Fibroblast of lung (primary cell): ENCODE measurements around the gene CENPF. TPM values are rescaled to one million over a fixed set of nuclear protein-coding genes. Genes with fewer than 3 reads are reported as not detected.

Experiments
- DNase-seq, 2 donors: peaks; one replicate each; pipeline versions ENCODE4 v3.0.0 to v3.0.0-alpha.2; 2010; ENCODE audit warnings: low read depth in 2 of 2
- H2AFZ ChIP-seq: 2 replicates; pipeline ENCODE4 v1.5.1; 2012; ENCODE audit warnings: low read length, control low read depth, inconsistent platforms
- H3K27ac ChIP-seq: 2 replicates; pipeline ENCODE4 v1.5.1; 2011; ENCODE audit warnings: low read length, control low read depth; ENCODE audit not compliant: insufficient read depth
- H3K27me3 ChIP-seq: 2 replicates; pipeline ENCODE4 v1.5.1; 2011; ENCODE audit warnings: mild to moderate bottlenecking, low read length; ENCODE audit not compliant: control insufficient read depth, insufficient read depth
- H3K36me3 ChIP-seq: 2 replicates; pipeline ENCODE4 v1.5.1; 2011; ENCODE audit warnings: low read length; ENCODE audit not compliant: control insufficient read depth, insufficient read depth
- H3K4me1 ChIP-seq: 2 replicates; pipeline ENCODE4 v1.5.1; 2011; ENCODE audit warnings: low read length; ENCODE audit not compliant: control insufficient read depth, insufficient read depth; ENCODE audit errors: extremely low read depth
- H3K4me2 ChIP-seq: 2 replicates; pipeline ENCODE4 v1.5.1; 2011; ENCODE audit warnings: low read length, control low read depth; ENCODE audit not compliant: insufficient read depth; ENCODE audit errors: extremely low read depth
- H3K4me3 ChIP-seq, 4 experiments: fragments of 200-600 bp in 1 of 4; sonication (generic) in 1 of 4; replicated peaks in 1 of 4; 2 replicates each; pipeline ENCODE4 v1.5.1; 2011 to 2016; ENCODE audit warnings: low read length in 4 of 4, low read depth in 3 of 4, mild to moderate bottlenecking in 3 of 4, control low read depth in 2 of 4, inconsistent platforms in 1 of 4, mixed read lengths in 1 of 4; ENCODE audit not compliant: insufficient read depth in 1 of 4; ENCODE audit errors: control extremely low read depth in 1 of 4
- H3K79me2 ChIP-seq: 2 replicates; pipeline ENCODE4 v1.5.1; 2012; ENCODE audit warnings: mild to moderate bottlenecking, low read length, inconsistent platforms; ENCODE audit not compliant: control insufficient read depth, insufficient read depth
- H3K9ac ChIP-seq: 2 replicates; pipeline ENCODE4 v1.5.1; 2011; ENCODE audit warnings: mild to moderate bottlenecking, low read length, control low read depth; ENCODE audit not compliant: insufficient read depth
- H3K9me3 ChIP-seq: 2 replicates; pipeline ENCODE4 v1.5.1; 2012; ENCODE audit warnings: low read depth, low read length; ENCODE audit not compliant: control insufficient read depth, insufficient read depth
- H4K20me1 ChIP-seq: 2 replicates; pipeline ENCODE4 v1.5.1; 2011; ENCODE audit warnings: low read length; ENCODE audit not compliant: control insufficient read depth, insufficient read depth; ENCODE audit errors: extremely low read depth
- EZH2 ChIP-seq: IDR thresholded peaks from 2 replicates; pipeline ENCODE4 v1.5.1; 2012; ENCODE audit warnings: low read length, control low read depth, mild to moderate bottlenecking; ENCODE audit errors: missing control alignments
- polyA plus RNA-seq, 2 donors: library from polyadenylated mRNA; depleted of rRNA in 1 of 2; stranded (reverse) in 1 of 2; unstranded in 1 of 2; fragments of >200 nt; gene quantifications; 2 replicates each; pipeline ENCODE4 v1.2.1, GENCODE V29; 2011 to 2012; ENCODE audit warnings: missing spikeins in 1 of 2
- total RNA-seq: library from RNA; depleted of rRNA; stranded (reverse); fragments of >200 nt; gene quantifications from 2 replicates; pipeline ENCODE4 v1.2.1, GENCODE V29; 2014
- TF ChIP-seq, protein P1 (sequence below), 2 donors: IDR thresholded peaks in 1 of 2; conservative IDR thresholded peaks in 1 of 2; 1 replicate in 1 of 2; 2 replicates in 1 of 2; pipeline ENCODE4 v1.5.1; 2011 to 2012; ENCODE audit warnings: low read length in 2 of 2, control low read depth in 1 of 2, inconsistent platforms in 1 of 2, low read depth in 1 of 2, mild to moderate bottlenecking in 1 of 2

The CENPF gene
- total and polyA plus RNA-seq, 2 donors (not counting 1 experiment from before 2014, with no cell fraction given) = 12.0 to 13.2 TPM

DNA sequence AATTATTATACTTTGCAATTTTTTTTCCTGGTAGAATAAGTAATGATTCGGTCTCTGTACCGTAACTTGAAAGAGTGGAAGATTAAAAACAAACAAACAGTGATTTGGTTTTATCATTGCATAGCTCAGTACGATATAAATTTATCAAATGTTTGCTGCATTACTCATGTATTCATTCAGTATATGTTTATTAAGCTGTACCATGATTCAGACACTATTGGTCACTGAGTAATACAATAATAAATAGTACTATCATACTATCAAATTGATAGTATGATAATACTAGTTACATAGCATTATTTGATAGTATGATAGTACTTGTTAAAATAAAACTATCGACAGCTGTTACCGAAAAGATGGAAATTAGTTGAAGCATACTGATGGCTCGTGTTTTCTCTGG, 12.1 kb downstream of the CENPF start:
- Histone ChIP-seq H3K36me3 (peaks cover 3% of the 10 kb centered on the region), H3K79me2 (peaks cover 41% of the 10 kb centered on the region), H2AFZ (no peak overlapping the region), H3K27ac (no peak overlapping the region), H3K27me3 (no peaks in the 10 kb centered on the region), H4K20me1 (no peaks in the 10 kb centered on the region), H3K4me2 (no peak overlapping the region), H3K9ac (no peak overlapping the region), H3K4me1 (peaks cover 12% of the 10 kb centered on the region), H3K4me3 (no peak overlapping the region), H3K9me3 (no peaks in the 10 kb centered on the region)
- no peak for TF ChIP-seq EZH2
- TF ChIP-seq, protein P1, sequence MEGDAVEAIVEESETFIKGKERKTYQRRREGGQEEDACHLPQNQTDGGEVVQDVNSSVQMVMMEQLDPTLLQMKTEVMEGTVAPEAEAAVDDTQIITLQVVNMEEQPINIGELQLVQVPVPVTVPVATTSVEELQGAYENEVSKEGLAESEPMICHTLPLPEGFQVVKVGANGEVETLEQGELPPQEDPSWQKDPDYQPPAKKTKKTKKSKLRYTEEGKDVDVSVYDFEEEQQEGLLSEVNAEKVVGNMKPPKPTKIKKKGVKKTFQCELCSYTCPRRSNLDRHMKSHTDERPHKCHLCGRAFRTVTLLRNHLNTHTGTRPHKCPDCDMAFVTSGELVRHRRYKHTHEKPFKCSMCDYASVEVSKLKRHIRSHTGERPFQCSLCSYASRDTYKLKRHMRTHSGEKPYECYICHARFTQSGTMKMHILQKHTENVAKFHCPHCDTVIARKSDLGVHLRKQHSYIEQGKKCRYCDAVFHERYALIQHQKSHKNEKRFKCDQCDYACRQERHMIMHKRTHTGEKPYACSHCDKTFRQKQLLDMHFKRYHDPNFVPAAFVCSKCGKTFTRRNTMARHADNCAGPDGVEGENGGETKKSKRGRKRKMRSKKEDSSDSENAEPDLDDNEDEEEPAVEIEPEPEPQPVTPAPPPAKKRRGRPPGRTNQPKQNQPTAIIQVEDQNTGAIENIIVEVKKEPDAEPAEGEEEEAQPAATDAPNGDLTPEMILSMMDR (conservative IDR thresholded peaks at IDR 0.05 in 1 of 2, IDR thresholded peaks at IDR 0.05 in 1 of 2; ENCODE audit: low read depth in 1 of 2, low read length in 2 of 2) = no peak
- DNase-seq = peak; percentile 42 to 59

DNA sequence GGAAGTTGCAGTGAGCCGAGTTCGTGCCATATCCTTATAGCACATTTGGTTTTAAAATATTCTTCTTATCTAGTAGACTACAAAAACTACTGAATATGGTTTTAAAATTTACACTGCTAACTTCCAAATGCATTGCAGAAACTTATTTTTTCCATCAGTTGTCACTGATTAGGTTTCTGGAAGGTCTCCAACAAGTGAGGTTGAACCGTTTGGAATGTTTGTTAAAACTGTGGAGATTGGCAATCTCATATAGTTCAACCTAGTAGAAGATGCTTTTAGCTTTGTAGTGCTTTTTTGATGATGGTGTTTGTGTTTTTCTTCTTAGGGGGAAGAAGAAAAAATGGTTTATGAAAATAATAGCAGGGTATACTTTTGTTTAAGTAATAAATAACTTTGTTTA, 12.9 kb downstream of the CENPF start:
- Histone ChIP-seq H3K4me1 (peaks cover 12% of the 10 kb centered on the region), H4K20me1 (no peaks in the 10 kb centered on the region), H3K9ac (no peak overlapping the region), H2AFZ (no peak overlapping the region), H3K36me3 (peaks cover 3% of the 10 kb centered on the region), H3K4me3 (no peak overlapping the region), H3K9me3 (no peaks in the 10 kb centered on the region), H3K79me2 (peaks cover 34% of the 10 kb centered on the region), H3K27ac (no peak overlapping the region), H3K27me3 (no peaks in the 10 kb centered on the region), H3K4me2 (peak overlapping the region; percentile 32)
- no peak for TF ChIP-seq EZH2
- DNase-seq = peak; percentile 70 to 71

DNA sequence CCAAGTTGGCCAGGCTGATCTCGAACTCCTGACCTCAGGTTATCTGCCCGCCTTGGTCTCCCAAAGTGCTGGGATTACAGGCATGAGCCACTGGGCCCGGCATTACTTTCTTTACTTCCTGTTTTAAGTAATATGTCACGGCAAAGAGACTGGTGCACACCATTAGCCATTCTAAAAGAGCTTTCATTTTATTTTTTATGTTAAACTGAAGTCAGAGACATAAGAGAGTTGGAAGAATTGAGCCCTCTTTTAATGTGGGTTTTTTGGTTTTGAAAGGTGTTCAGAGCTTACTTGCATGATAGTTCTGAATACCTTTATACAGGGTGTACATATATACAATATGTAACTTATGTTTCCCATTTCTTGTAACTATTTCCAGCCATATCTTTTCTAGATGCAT, 14.3 kb downstream of the CENPF start:
- Histone ChIP-seq H3K4me3 (no peak overlapping the region), H3K36me3 (peaks cover 5% of the 10 kb centered on the region), H3K79me2 (peaks cover 22% of the 10 kb centered on the region), H2AFZ (no peak overlapping the region), H3K27ac (no peak overlapping the region), H4K20me1 (no peaks in the 10 kb centered on the region), H3K4me1 (peaks cover 9% of the 10 kb centered on the region), H3K9me3 (no peaks in the 10 kb centered on the region), H3K4me2 (no peak overlapping the region), H3K9ac (no peak overlapping the region), H3K27me3 (no peaks in the 10 kb centered on the region)
- no peak for DNase-seq
- TF ChIP-seq, protein P1 (conservative IDR thresholded peaks at IDR 0.05 in 1 of 2, IDR thresholded peaks at IDR 0.05 in 1 of 2; ENCODE audit: low read depth in 1 of 2, low read length in 2 of 2) = no peak
- TF ChIP-seq EZH2 = no peak
